T-cell (primary cell): ENCODE measurements around the gene ADAM23. TPM values are rescaled to one million over a fixed set of nuclear protein-coding genes. Genes with fewer than 3 reads are reported as not detected.

Source experiments
- ATAC-seq, 4 experiments: fragments of 200-7000 bp in 3 of 4; fragments of 150-1000 bp in 1 of 4; cut with Tn5 transposase; replicated peaks in 1 of 4; 1 replicate in 3 of 4; 2 replicates in 1 of 4; pipeline ENCODE4 v1.10.0; 2021; ENCODE audit warnings: moderate library complexity in 3 of 4, mild to moderate bottlenecking in 2 of 4, moderate number of reproducible peaks in 1 of 4
- CTCF ChIA-PET, 2 donors: fragments of 300-600 bp; sonication (Branson Sonifier 250); formaldehyde crosslinking; loops; one replicate each; lab custom pipeline; 2022; ENCODE audit warnings: antibody characterized with exemption in 2 of 2; lab: Charles Lee
- POLR2A ChIA-PET, 2 donors: fragments of 300-600 bp; sonication (Branson Sonifier 250); formaldehyde crosslinking; loops; one replicate each; lab custom pipeline; 2022; ENCODE audit warnings: antibody characterized with exemption in 2 of 2; lab: Charles Lee
- DNase-seq, 35 experiments: peaks; one replicate each; pipeline versions ENCODE4 v3.0.0 to v3.0.0-alpha.2; 2013 to 2023
- H3K27ac ChIP-seq: one replicate; pipeline ENCODE4 v1.5.1; 2013; ENCODE audit warnings: low read length
- H3K27me3 ChIP-seq, 2 experiments: replicated peaks in 1 of 2; 1 replicate in 1 of 2; 2 replicates in 1 of 2; pipeline versions ENCODE4 v1.6.1 to v1.7.0; 2013; ENCODE audit warnings: low read length in 1 of 2, mixed read lengths in 1 of 2; ENCODE audit not compliant: control insufficient read depth in 2 of 2, insufficient read depth in 2 of 2; ENCODE audit errors: extremely low read depth in 1 of 2
- H3K36me3 ChIP-seq, 2 donors: 1 replicate in 1 of 2; 2 replicates in 1 of 2; pipeline versions ENCODE4 v1.6.1 to v1.7.0; 2013; ENCODE audit warnings: low read length in 1 of 2; ENCODE audit not compliant: control insufficient read depth in 2 of 2, insufficient read depth in 1 of 2; ENCODE audit errors: extremely low read depth in 1 of 2
- H3K4me1 ChIP-seq, 2 experiments: 1 replicate in 1 of 2; 2 replicates in 1 of 2; pipeline versions ENCODE4 v1.6.1 to v1.7.0; 2013; ENCODE audit warnings: low read length in 2 of 2, mixed read lengths in 1 of 2; ENCODE audit not compliant: insufficient read depth in 2 of 2, control insufficient read depth in 1 of 2; ENCODE audit errors: extremely low read depth in 1 of 2
- H3K4me3 ChIP-seq, 2 donors: 1 replicate in 1 of 2; 2 replicates in 1 of 2; pipeline versions ENCODE4 v1.5.1 to v1.7.0; 2013; ENCODE audit warnings: mild to moderate bottlenecking in 2 of 2, low read length in 1 of 2, moderate library complexity in 1 of 2; ENCODE audit not compliant: control insufficient read depth in 1 of 2; ENCODE audit errors: extremely low read depth in 1 of 2
- H3K9me3 ChIP-seq: 2 replicates; pipeline ENCODE4 v1.7.0; 2013
- H3K27ac Mint-ChIP-seq, 2 donors: one replicate each; pipeline ENCODE4 v1.8.0; 2020 to 2021; ENCODE audit warnings: mild to moderate bottlenecking in 2 of 2, mixed read lengths in 2 of 2
- H3K27me3 Mint-ChIP-seq, 2 donors: one replicate each; pipeline ENCODE4 v1.8.0; 2021 to 2022; ENCODE audit warnings: mixed read lengths in 2 of 2
- H3K36me3 Mint-ChIP-seq: one replicate; pipeline ENCODE4 v1.8.0; 2021; ENCODE audit warnings: mixed read lengths
- H3K4me1 Mint-ChIP-seq, 3 donors: one replicate each; pipeline ENCODE4 v1.8.0; 2020 to 2022; ENCODE audit warnings: mixed read lengths in 3 of 3, mild to moderate bottlenecking in 1 of 3
- H3K4me3 Mint-ChIP-seq, 3 donors: one replicate each; pipeline ENCODE4 v1.8.0; 2020 to 2022; ENCODE audit warnings: mild to moderate bottlenecking in 3 of 3, mixed read lengths in 3 of 3, moderate library complexity in 3 of 3
- H3K9me3 Mint-ChIP-seq, 3 donors: one replicate each; pipeline ENCODE4 v1.8.0; 2020 to 2022; ENCODE audit warnings: mixed read lengths in 3 of 3
- WGBS: methylation state at CpG from one replicate; pipeline ENCODE4 v1.1.5; 2013; ENCODE audit warnings: missing lambda C conversion rate; ENCODE audit not compliant: insufficient coverage; 5-methylcytosine and 5-hydroxymethylcytosine counted together
- total RNA-seq, 35 experiments: library from RNA in 6 of 35; stranded (reverse) in 6 of 35; fragments of 120-200 nt in 1 of 35; gene quantifications; one replicate each; pipeline versions ENCODE4 v1.2.1 to v1.2.4 and lab custom pipeline; 2013 to 2026

ADAM23 gene
- total RNA-seq, 5 donors from 2014 or later (not counting 1 experiment from before 2014, with no cell fraction given): 0.95 to 14.2 (median 9.3) TPM

- Histone ChIP-seq H3K36me3 (no peaks in the 10 kb centered on the region), H3K4me3 (no peak overlapping the region), H3K4me1 (peaks cover 0 to 2% of the 10 kb centered on the region in 2 experiments), H3K9me3 (no peaks in the 10 kb centered on the region), H3K27me3 (no peaks in the 10 kb centered on the region), H3K27ac (no peak overlapping the region)
- H3K4me3 Mint-ChIP-seq: no peak overlapping the region
- ChIA-PET CTCF (no interaction called here), POLR2A (no interaction called here)
- WGBS: 80% methylated on average over 1 of the region's 3 CpGs
- no peak for ATAC-seq
- H3K9me3 Mint-ChIP-seq: no peaks in the 10 kb centered on the region
- DNase-seq: no peak
- H3K36me3 Mint-ChIP-seq: no peaks in the 10 kb centered on the region
- H3K4me1 Mint-ChIP-seq: no peaks in the 10 kb centered on the region
- no peaks in the 10 kb centered on the region for H3K27me3 Mint-ChIP-seq
- no peak overlapping the region for H3K27ac Mint-ChIP-seq
These were observed 77.1 kb downstream of the ADAM23 start for GRCh38 chr2:206520450-206520849.

- Histone ChIP-seq H3K36me3 (no peaks in the 10 kb centered on the region), H3K4me1 (peaks cover 0 to 2% of the 10 kb centered on the region in 2 experiments), H3K9me3 (no peaks in the 10 kb centered on the region), H3K4me3 (no peak overlapping the region), H3K27me3 (no peaks in the 10 kb centered on the region), H3K27ac (no peak overlapping the region)
- no CpG with 5 or more reads among the region's 3 CpGs for WGBS
- ATAC-seq: no peak
- no peaks in the 10 kb centered on the region for H3K4me1 Mint-ChIP-seq
- H3K4me3 Mint-ChIP-seq: no peak overlapping the region
- ChIA-PET CTCF (no interaction called here), POLR2A (no interaction called here)
- no peak for DNase-seq
- no peaks in the 10 kb centered on the region for H3K9me3 Mint-ChIP-seq
- no peak overlapping the region for H3K27ac Mint-ChIP-seq
- H3K27me3 Mint-ChIP-seq: no peaks in the 10 kb centered on the region
- H3K36me3 Mint-ChIP-seq: no peaks in the 10 kb centered on the region
These were observed 77.8 kb downstream of the ADAM23 start for GRCh38 chr2:206521115-206521514.

GRCh38 chr2:206521612-206522011 lies 78.3 kb downstream of the ADAM23 start:
- ATAC-seq (no peak), DNase-seq (no peak)
- no peaks in the 10 kb centered on the region for H3K36me3 Mint-ChIP-seq
- Histone ChIP-seq H3K27me3 (no peaks in the 10 kb centered on the region), H3K9me3 (no peaks in the 10 kb centered on the region), H3K27ac (no peak overlapping the region), H3K4me3 (no peak overlapping the region), H3K36me3 (no peaks in the 10 kb centered on the region), H3K4me1 (peaks cover 0 to 2% of the 10 kb centered on the region in 2 experiments)
- ChIA-PET CTCF (no interaction called here), POLR2A (no interaction called here)
- H3K27me3 Mint-ChIP-seq: no peaks in the 10 kb centered on the region
- no CpG with 5 or more reads among the region's 1 CpG for WGBS
- H3K27ac Mint-ChIP-seq: no peak overlapping the region
- no peak overlapping the region for H3K4me3 Mint-ChIP-seq
- H3K9me3 Mint-ChIP-seq: no peaks in the 10 kb centered on the region
- H3K4me1 Mint-ChIP-seq: no peaks in the 10 kb centered on the region

GRCh38 chr2:206526416-206526815 lies 83.1 kb downstream of the ADAM23 start:
- Mint-ChIP-seq H3K4me1 (peaks cover 12 to 15% (median 12%) of the 10 kb centered on the region in 3 donors), H3K4me3 (no peak overlapping the region), H3K9me3 (no peaks in the 10 kb centered on the region), H3K36me3 (no peaks in the 10 kb centered on the region), H3K27ac (no peak overlapping the region), H3K27me3 (peaks cover 0 to 3% of the 10 kb centered on the region in 2 donors)
- ChIA-PET POLR2A (no interaction called here), CTCF (no interaction called here)
- H3K4me3 ChIP-seq: no peak overlapping the region
- H3K27me3 ChIP-seq: no peaks in the 10 kb centered on the region
- H3K27ac ChIP-seq: no peak overlapping the region
- ATAC-seq (no peak), DNase-seq (no peak)
- H3K36me3 ChIP-seq: no peaks in the 10 kb centered on the region
- WGBS: no CpG with 5 or more reads among the region's 1 CpG
- H3K9me3 ChIP-seq: no peaks in the 10 kb centered on the region
- peaks cover 10 to 11% of the 10 kb centered on the region in 2 experiments for H3K4me1 ChIP-seq

GRCh38 chr2:206527153-206527552 lies 83.8 kb downstream of the ADAM23 start:
- no CpG with 5 or more reads among the region's 2 CpGs for WGBS

GRCh38 chr2:206530727-206531126 lies 87.4 kb downstream of the ADAM23 start:
- CTCF ChIA-PET: interaction anchor here in 1 of 2 donors (0.5 to 0.6 kb wide), 3 partner anchors 347 to 1510 kb away, joined by 4 read pairs; no protein-coding TSS in a partner anchor
- ATAC-seq: peak; percentile 77 to 96 (median 94)
- H3K27ac Mint-ChIP-seq: peak overlapping the region; percentile 50 to 60
- Histone ChIP-seq H3K4me3 (peak overlapping the region; percentile 30 to 38), H3K27me3 (peaks cover 0 to 4% of the 10 kb centered on the region in 2 experiments), H3K27ac (peak overlapping the region; percentile 24), H3K9me3 (no peaks in the 10 kb centered on the region), H3K36me3 (no peaks in the 10 kb centered on the region), H3K4me1 (peaks cover 10 to 17% of the 10 kb centered on the region in 2 experiments)
- WGBS: 0% methylated on average over 1 of the region's 11 CpGs
- H3K4me1 Mint-ChIP-seq: peaks cover 16 to 20% (median 19%) of the 10 kb centered on the region in 3 donors
- H3K9me3 Mint-ChIP-seq: no peaks in the 10 kb centered on the region
- peak in 32 of 35 experiments; percentile 3 to 74 (median 29) for DNase-seq
- POLR2A ChIA-PET: no interaction called here
- peaks cover 3 to 11% of the 10 kb centered on the region in 2 donors for H3K27me3 Mint-ChIP-seq
- no peaks in the 10 kb centered on the region for H3K36me3 Mint-ChIP-seq
- H3K4me3 Mint-ChIP-seq: peak overlapping the region; percentile 55 to 76 (median 65)

More at GRCh38 chr2:206527153-206527552, 83.8 kb downstream of the ADAM23 start:
- H3K4me3 Mint-ChIP-seq: no peak overlapping the region
- H3K27ac Mint-ChIP-seq: no peak overlapping the region
- H3K4me1 Mint-ChIP-seq: peaks cover 16 to 19% (median 19%) of the 10 kb centered on the region in 3 donors
- CTCF ChIA-PET: no interaction called here
- H3K4me3 ChIP-seq: no peak overlapping the region
- H3K27me3 ChIP-seq: no peaks in the 10 kb centered on the region
- POLR2A ChIA-PET: no interaction called here
- H3K4me1 ChIP-seq: peaks cover 10 to 17% of the 10 kb centered on the region in 2 experiments
- H3K27me3 Mint-ChIP-seq: peaks cover 0 to 3% of the 10 kb centered on the region in 2 donors
- no peaks in the 10 kb centered on the region for H3K36me3 Mint-ChIP-seq
- no peak overlapping the region for H3K27ac ChIP-seq
- H3K9me3 ChIP-seq: no peaks in the 10 kb centered on the region
- DNase-seq: no peak
- no peak for ATAC-seq
- no peaks in the 10 kb centered on the region for H3K9me3 Mint-ChIP-seq
- no peaks in the 10 kb centered on the region for H3K36me3 ChIP-seq
